NCI-H2196 treated with DMSO at 0.1 percent for 48 hours (cell line): ENCODE data around the gene TRERF1.
"Not testable (repeated sequence)": the region's sequence is repeated elsewhere in the genome, so short reads cannot be mapped to it uniquely, and the experiment has no call there.

ENCODE experiments used
- DNase-seq: peaks from one replicate; lab custom pipeline; 2025; ENCODE audit not compliant: unreplicated experiment; lab: John Stamatoyannopoulos, UW

TRERF1 gene

GRCh38 chr6:42226645-42227143 lies 225.0 kb downstream of the TRERF1 start:
- DNase-seq: no peak

DNA sequence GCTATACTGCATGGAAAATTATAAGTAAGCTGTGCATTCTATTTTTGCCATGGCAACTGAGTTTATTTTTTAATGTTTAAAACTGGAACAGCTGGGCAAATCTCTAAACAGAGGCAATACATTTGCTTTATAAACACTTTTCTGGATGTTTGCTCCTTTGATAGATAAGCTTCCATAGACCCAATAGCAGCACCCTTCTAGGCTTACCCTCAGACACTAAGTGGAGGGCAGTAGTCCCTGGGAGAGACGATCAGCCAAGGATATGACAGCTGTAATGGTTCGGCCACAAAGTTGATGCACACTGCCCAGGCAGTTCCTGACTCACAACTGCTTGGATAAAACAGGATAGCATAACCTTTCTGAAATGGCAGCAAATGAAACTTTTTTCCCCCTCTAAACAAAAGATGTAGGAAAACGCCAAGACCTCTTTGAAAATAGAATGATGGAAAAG lies 225.5 kb downstream of the TRERF1 start:
- no peak for DNase-seq

DNA sequence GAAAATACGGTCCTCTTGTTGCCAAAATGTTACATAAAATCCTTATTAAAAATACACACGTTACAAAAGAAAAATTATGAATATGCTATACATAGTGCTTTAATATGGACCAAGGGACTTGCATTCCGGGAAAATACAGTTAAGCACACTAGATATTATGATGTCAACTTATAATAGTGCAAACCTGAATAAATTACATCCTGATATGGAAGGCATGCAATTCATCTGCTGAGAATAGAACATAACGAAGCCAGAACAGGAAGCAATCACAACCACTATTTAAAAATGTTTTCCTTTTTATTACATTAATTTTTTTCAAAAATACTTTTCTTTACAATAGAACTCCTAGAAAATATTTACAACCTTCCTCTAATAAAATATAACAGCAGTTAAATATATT lies 226.3 kb downstream of the TRERF1 start:
- DNase-seq: no peak

DNA sequence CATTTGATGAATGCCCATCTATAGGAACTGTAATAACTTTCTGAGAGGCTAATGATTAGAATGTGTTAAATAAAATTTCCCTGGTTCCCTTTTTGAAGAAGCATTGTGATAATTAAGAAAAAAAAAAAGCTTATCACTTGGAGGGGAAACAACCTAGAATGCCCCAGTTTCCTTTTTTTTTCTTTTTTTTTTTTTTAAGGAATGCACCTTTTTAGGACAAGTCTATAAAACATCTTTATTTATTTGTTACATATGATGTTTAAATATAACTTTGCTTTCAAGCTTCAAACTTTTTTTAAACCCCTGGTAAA lies 226.7 kb downstream of the TRERF1 start:
- DNase-seq: no peak

DNA sequence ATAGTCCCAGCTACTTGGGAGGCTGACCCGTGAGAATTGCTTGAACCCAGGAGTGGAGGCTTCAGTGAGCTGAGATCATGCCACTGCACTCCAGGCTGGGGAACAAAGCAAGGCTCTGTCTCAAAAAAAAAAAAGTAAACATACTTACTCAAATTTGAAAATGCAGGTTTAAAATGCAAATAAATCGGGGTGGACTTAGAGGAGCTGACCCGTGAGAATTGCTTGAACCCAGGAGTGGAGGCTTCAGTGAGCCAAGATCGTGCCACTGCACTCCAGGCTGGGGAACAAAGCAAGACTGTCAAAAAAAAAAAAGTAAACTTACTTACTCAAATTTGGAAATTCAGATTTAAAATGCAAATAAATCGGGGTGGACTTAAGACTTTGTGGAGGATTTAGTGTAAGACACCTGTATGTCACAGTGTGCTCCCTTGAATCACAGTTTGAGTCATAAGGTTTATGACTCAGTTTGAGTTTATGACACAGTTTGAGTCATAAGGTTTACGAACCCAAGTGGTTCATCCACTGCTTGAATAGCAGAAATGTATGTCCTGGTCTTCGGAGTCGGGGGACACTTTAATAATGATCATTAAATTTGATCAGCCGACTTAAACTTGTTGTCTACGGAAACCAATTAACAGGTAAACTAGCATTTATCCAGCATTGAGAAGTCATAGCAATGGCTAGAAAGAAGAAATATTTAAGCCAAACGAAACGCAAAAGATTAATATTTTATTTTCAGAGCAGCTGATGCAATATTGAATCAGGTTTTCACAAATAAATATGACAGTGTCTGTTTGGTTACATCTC lies 227.3 kb downstream of the TRERF1 start:
- no peak for DNase-seq

DNA sequence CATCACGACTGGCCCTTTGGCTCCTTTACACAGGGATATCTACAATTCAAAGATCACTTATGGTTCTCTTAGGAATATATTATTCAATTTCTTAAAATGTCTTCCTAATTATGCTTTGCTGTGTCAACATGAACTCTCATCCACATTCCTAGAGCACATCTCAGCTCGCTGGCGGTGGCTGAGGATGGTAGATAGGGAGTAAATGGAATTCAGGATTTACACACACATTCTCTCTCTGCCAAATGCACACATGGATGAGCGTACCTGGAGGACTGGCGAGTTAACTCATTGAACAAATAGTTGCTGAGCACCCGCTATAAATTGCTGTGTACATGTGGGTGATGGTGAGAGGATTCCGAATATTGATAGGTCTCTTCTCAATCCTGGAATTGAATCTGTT lies 229.3 kb downstream of the TRERF1 start:
- DNase-seq: no peak

DNA sequence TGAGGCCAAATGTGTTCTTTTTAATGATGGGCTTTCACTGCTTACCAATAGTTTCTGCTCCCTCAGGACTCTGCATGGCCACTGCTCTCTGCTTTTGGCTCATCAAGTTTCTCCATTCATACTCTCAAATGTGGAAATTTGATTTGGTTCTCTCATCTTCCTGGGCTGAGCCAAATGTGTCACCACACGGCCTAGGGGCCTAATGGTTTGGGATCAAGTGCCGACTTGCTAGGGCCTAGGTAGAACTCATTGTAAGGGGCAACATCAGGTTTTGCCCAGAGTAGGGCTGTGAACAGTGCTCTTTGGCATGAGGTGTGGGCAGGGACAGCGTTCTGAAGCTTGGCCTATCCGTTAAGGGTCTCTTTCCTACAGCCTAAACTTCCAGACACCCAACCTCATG lies 230.2 kb downstream of the TRERF1 start:
- DNase-seq: no peak

DNA sequence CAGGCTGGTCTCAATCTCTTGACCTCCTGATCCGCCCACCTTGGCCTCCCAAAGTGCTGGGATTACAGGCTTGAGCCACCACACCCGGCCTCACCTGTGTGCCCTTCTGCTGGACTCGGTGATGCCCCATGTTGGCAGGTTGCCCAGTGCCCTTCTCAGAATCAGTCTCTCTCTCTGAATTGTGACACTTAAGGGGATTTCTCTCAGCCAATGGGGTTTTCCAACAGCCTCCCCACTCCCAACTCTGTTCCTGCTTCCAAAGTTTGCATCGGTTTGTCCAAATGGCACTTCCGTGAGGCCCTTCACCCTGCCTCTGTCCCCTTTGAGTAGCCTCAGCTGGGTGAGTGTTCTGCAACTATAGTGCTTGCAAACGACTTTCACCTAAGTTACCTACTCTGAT lies 230.9 kb downstream of the TRERF1 start:
- DNase-seq: no peak

GRCh38 chr6:42217519-42218367 lies 234.0 kb downstream of the TRERF1 start, which contains the start of gene MRPS10:
Gene MRPS10 (minus strand): TSS chr6:42217861. CDS start chr6:42217849, 12 bp downstream.
- peak; percentile 94 for DNase-seq

DNA sequence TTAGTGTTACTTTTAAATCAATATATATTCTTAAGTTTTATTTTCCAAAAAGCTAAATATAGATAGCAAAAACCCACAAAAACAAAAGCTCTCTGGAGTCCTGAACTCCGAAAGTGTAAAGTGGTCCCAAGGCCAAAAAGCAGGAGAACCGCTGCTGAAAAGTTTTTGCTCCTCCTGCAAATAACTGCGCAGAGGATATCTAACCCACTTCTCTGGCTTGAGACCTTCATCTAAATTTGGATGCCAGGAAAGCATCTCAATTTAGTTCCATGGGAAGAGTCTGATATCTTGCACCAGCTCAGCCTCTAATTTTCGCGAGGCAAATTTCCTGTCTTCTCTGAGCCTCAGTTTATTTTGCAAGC lies 234.6 kb downstream of the TRERF1 start:
- DNase-seq: no peak

DNA sequence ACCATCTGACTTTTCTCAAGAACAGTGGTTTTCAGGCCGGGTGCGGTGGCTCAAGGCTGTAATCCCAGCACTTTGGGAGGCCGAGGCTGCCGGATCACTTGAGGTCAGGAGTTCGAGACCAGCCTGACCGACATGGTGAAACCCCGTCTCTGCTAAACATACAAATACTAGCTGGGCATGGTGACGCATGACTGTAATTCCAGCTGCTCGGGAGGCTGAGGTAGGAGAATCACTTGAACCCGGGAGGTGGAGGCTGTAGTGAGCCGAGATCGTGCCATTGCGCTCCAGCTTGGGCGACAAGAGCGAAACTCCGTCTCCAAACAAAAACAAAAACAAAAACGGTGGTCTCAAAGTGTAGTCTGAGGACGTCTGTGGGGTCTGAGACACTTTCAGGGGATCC lies 235.2 kb downstream of the TRERF1 start:
- not testable (repeated sequence) for DNase-seq

GRCh38 chr6:42212442-42212841 lies 239.3 kb downstream of the TRERF1 start:
- no peak for DNase-seq

DNA sequence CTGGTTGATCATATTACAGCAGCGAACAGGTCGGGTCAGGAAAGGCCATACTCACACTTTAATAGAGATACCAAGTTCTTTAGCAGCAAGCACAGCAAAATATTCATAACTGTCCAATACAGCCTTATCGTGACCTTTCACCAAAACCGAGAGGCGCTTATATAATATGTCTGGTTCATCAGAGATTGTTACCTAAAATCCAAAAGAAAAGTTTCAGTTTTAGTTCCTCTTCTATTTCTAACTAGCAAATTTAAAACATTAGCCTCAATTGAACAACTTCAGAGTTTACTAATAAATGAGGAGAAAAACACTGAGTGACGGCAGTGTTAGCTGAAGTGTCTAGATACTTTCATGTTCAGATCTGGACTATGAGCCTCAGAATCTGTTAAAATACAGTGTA lies 240.0 kb downstream of the TRERF1 start:
- DNase-seq: no peak

DNA sequence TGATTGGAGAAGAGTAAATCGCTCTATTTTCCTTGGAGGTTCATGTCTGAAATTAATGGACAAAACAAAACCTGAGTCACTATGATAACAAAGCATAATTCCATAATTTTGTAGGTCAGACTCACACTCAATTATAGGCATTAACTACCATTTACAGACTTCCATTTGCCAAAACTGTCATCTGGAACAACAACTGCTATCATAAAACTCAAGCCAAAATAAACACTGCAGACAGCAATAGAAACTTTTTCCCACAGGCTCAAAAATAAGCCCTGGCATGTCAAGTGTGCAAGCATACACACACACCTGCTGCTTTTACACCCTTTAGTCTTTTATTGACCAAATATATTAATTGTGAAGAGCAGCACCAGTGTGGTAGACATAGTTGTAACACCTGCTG lies 241.2 kb downstream of the TRERF1 start:
- no peak for DNase-seq

GRCh38 chr6:42207559-42207958 lies 244.2 kb downstream of the TRERF1 start:
- not testable (repeated sequence) for DNase-seq

GRCh38 chr6:42204768-42205282 lies 246.9 kb downstream of the TRERF1 start:
- no peak for DNase-seq

- DNase-seq: no peak
Measured at GRCh38 chr6:42203183-42203582, 248.5 kb downstream of the TRERF1 start.

GRCh38 chr6:42202131-42202915 lies 249.4 kb downstream of the TRERF1 start:
- DNase-seq: not testable (repeated sequence)

DNA sequence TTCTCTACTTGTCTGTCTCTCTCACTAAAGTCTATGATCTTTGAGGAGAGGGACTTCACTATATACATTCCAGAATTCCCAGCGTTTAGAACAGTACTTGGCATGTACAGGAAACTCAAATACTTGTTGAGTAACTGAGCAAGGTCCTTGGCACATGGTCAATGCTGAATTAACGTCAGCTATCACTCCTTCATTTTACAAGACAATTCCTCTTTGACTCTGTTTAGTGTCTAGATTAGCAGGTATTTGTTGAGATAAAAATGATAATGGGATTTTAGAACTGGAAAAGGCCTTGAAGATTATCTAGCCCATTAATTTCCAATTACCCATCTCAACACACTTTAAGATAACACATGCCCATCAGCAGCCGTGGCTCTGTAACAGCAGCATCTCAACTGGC lies 250.3 kb downstream of the TRERF1 start:
- DNase-seq: no peak

DNA sequence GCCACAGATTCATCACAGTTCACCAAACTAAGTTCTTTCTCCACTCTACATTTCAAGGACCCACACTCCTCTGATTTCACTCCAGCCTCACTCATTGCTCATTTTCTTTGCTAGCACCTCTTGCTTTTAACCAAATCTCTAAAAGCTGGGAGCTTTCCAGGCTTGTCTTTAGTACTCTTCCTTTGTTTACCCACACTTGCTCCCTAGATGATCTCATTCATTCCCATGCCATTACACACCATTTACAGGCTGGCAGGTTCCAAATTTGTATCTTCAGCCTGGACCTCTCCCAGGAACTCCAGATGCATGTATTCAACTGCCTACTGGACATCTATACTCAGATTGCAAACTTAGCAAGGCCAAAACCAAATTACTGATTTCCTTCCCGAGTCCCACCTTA lies 251.7 kb downstream of the TRERF1 start:
- no peak for DNase-seq
